GM12878 (cell line): ENCODE measurements around the gene ACACA. TPM values are rescaled to one million over a fixed set of nuclear protein-coding genes. Genes with fewer than 3 reads are reported as not detected.
A peak's percentile ranks its signal among the peaks of the same experiment; 100 is the strongest.

Source experiments
- BACH1 ChIP-seq: fragments of 450-650 bp; IDR thresholded peaks from 2 replicates; pipeline ENCODE4 v1.6.1; 2017; ENCODE audit warnings: mild to moderate bottlenecking, borderline replicate concordance
- BHLHE40 ChIP-seq, 2 experiments: fragments of 450-650 bp in 1 of 2; IDR thresholded peaks; 2 replicates each; pipeline ENCODE4 v1.6.1; 2011 to 2017; ENCODE audit warnings: low read depth in 2 of 2, borderline replicate concordance in 1 of 2, improper control_type of control experiment in 1 of 2, low read length in 1 of 2, mild to moderate bottlenecking in 1 of 2
- CHD4 ChIP-seq: fragments of 200-600 bp; sonication (generic); IDR thresholded peaks from 2 replicates; pipeline ENCODE4 v1.6.1; 2016; ENCODE audit warnings: mild to moderate bottlenecking
- CREB1 ChIP-seq: IDR thresholded peaks from 2 replicates; pipeline ENCODE4 v1.6.1; 2012; ENCODE audit warnings: low read depth, mild to moderate bottlenecking, inconsistent platforms
- CREM ChIP-seq: IDR thresholded peaks from 2 replicates; pipeline ENCODE4 v1.6.1; 2014; ENCODE audit warnings: antibody characterized with exemption, low read depth
- HCFC1 ChIP-seq: fragments of 150-350 bp; IDR thresholded peaks from 2 replicates; pipeline ENCODE4 v1.6.1; 2014; ENCODE audit warnings: low read length
- HDAC6 ChIP-seq: fragments of 200-600 bp; sonication (generic); IDR thresholded peaks from one replicate; pipeline ENCODE4 v1.8.0; 2017; ENCODE audit warnings: antibody characterized with exemption; ENCODE audit not compliant: unreplicated experiment
- IKZF1 ChIP-seq: fragments of 450-650 bp; conservative IDR thresholded peaks from 2 replicates; pipeline ENCODE4 v1.6.1; 2017; ENCODE audit warnings: antibody characterized with exemption, mild to moderate bottlenecking
- MEF2A ChIP-seq: IDR thresholded peaks from 2 replicates; pipeline ENCODE4 v1.6.1; 2011; ENCODE audit warnings: low read depth, mild to moderate bottlenecking, low read length, moderate library complexity; ENCODE audit not compliant: insufficient read depth
- MEF2B ChIP-seq: fragments of 450-650 bp; IDR thresholded peaks from 2 replicates; pipeline ENCODE4 v1.6.1; 2018; ENCODE audit warnings: mild to moderate bottlenecking, moderate library complexity; ENCODE audit not compliant: partially characterized antibody, poor library complexity, severe bottlenecking
- MTA3 ChIP-seq: IDR thresholded peaks from 2 replicates; pipeline ENCODE4 v1.6.1; 2012; ENCODE audit warnings: low read length, inconsistent platforms, borderline replicate concordance
- NFYB ChIP-seq: IDR thresholded peaks from 2 replicates; pipeline ENCODE4 v1.6.1; 2011; ENCODE audit warnings: low read depth, mild to moderate bottlenecking, low read length, improper control_type of control experiment, moderate library complexity; ENCODE audit not compliant: insufficient read depth
- PAX8 ChIP-seq: fragments of 450-650 bp; IDR thresholded peaks from 2 replicates; pipeline ENCODE4 v1.6.1; 2017; ENCODE audit warnings: mild to moderate bottlenecking, moderate library complexity
- RB1 ChIP-seq: fragments of 450-650 bp; formaldehyde crosslinking; IDR thresholded peaks from 2 replicates; pipeline ENCODE4 v1.6.1; 2017; ENCODE audit warnings: mild to moderate bottlenecking, borderline replicate concordance
- SMC3 ChIP-seq: IDR thresholded peaks from 2 replicates; pipeline ENCODE4 v1.6.1; 2011; ENCODE audit warnings: low read length, improper control_type of control experiment, borderline replicate concordance
- SP1 ChIP-seq: IDR thresholded peaks from one replicate; pipeline ENCODE4 v1.6.1; 2011; ENCODE audit warnings: low read depth, low read length
- SPI1 ChIP-seq: IDR thresholded peaks from 2 replicates; pipeline ENCODE4 v1.6.1; 2011; ENCODE audit warnings: low read depth, mild to moderate bottlenecking, low read length, moderate library complexity, borderline replicate concordance; ENCODE audit not compliant: insufficient read depth
- TAF1 ChIP-seq: IDR thresholded peaks from 2 replicates; pipeline ENCODE4 v1.6.1; 2011; ENCODE audit warnings: mild to moderate bottlenecking, low read depth, low read length, borderline replicate concordance
- TBL1XR1 ChIP-seq: IDR thresholded peaks from 2 replicates; pipeline ENCODE4 v1.6.1; 2012; ENCODE audit warnings: low read depth, low read length, improper control_type of control experiment
- TCF3 ChIP-seq: IDR thresholded peaks from 2 replicates; pipeline ENCODE4 v1.6.1; 2012; ENCODE audit warnings: low read depth, mild to moderate bottlenecking, low read length, borderline replicate concordance; ENCODE audit not compliant: insufficient read depth
- polyA plus RNA-seq, 11 experiments: library from polyadenylated mRNA; depleted of rRNA in 4 of 11; unstranded in 6 of 11; stranded (reverse) in 5 of 11; fragments of >200 nt; fragmentation: Nextera tagmentation in 4 of 11; fragmentation: Illumina TruSeq in 1 of 11; extraction: Ambion mirVana in 4 of 11; extraction: Trizol in 1 of 11; gene quantifications; 1 replicate in 1 of 11; 2 replicates in 10 of 11; pipeline versions ENCODE4 v1.2.1 to v1.2.3, GENCODE V29; 2011 to 2016; ENCODE audit warnings: inconsistent platforms in 2 of 11, missing spikeins in 2 of 11, low read depth in 1 of 11
- total RNA-seq, 4 experiments: library from RNA; depleted of rRNA in 3 of 4; stranded (reverse); fragments of >200 nt in 3 of 4; fragmentation: Illumina TruSeq in 1 of 4; extraction: Trizol in 1 of 4; gene quantifications; 2 replicates each; pipeline versions ENCODE4 v1.2.1 to v1.2.3, GENCODE V29; 2013 to 2021
- TF ChIP-seq, protein P1 (sequence below): fragments of 450-650 bp; formaldehyde crosslinking; IDR thresholded peaks from 2 replicates; pipeline ENCODE4 v1.5.0; 2022; ENCODE audit warnings: mild to moderate bottlenecking, missing genetic modification characterization
- TF ChIP-seq, protein P2 (sequence below): IDR thresholded peaks from 2 replicates; pipeline ENCODE4 v1.6.1; 2011; ENCODE audit warnings: mild to moderate bottlenecking, low read depth, low read length, moderate library complexity; ENCODE audit not compliant: insufficient replicate concordance
- TF ChIP-seq, protein P3 (sequence below): IDR thresholded peaks from 2 replicates; pipeline ENCODE4 v1.6.1; 2012; ENCODE audit warnings: low read depth, low read length, improper control_type of control experiment
- TF ChIP-seq, protein P4 (sequence below): IDR thresholded peaks from 2 replicates; pipeline ENCODE4 v1.6.1; 2012; ENCODE audit warnings: low read length, inconsistent platforms

ACACA gene
- total and polyA plus RNA-seq, 10 of the 15 experiments (the other 5 are each of a cell fraction or from before 2014, with no cell fraction given) = 12.9 to 74.2 (median 32.0) TPM

DNA sequence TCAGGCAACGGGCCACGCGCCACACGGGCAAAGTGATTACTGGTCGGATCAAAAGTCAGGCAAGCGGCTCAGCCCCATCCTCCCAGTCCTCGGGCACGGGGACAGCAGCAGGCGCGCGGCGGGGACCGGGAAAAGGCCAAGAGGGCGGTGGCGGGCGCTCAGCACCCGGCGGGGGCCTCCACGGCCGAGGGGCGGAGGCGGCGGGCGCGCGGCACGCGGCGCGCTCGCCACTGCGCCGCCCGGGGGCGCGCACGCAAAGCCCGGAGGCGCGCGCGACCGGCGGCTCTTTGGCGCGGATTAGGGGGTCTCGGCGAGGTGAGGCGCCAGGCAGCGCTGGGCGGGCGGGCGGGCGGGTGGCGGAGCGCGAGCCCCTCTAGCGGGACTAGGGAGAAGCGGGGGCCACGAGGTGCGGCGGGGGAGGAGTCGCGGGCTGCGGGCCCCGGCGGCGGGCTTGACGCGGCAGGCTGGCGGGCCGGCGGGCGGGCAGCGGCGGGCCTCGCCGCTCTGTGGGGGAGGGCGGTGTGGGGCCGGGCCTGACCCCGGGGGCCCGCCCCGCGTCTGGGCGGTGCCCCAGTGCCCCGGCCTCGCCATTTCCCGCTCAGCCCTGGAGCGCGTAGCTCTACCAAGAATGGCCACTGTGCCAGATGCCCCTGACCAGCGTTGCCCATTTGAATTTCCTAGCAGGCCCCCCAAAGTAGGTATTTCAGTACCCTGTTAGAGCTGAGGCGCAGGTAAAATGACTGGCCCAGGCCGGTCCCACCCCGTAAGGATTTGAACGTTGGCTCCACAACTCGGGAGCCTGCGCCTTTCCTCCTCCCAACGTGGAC is at the start of gene ACACA, which contains the start of gene TADA2A (continued):
- TF ChIP-seq, protein P1, sequence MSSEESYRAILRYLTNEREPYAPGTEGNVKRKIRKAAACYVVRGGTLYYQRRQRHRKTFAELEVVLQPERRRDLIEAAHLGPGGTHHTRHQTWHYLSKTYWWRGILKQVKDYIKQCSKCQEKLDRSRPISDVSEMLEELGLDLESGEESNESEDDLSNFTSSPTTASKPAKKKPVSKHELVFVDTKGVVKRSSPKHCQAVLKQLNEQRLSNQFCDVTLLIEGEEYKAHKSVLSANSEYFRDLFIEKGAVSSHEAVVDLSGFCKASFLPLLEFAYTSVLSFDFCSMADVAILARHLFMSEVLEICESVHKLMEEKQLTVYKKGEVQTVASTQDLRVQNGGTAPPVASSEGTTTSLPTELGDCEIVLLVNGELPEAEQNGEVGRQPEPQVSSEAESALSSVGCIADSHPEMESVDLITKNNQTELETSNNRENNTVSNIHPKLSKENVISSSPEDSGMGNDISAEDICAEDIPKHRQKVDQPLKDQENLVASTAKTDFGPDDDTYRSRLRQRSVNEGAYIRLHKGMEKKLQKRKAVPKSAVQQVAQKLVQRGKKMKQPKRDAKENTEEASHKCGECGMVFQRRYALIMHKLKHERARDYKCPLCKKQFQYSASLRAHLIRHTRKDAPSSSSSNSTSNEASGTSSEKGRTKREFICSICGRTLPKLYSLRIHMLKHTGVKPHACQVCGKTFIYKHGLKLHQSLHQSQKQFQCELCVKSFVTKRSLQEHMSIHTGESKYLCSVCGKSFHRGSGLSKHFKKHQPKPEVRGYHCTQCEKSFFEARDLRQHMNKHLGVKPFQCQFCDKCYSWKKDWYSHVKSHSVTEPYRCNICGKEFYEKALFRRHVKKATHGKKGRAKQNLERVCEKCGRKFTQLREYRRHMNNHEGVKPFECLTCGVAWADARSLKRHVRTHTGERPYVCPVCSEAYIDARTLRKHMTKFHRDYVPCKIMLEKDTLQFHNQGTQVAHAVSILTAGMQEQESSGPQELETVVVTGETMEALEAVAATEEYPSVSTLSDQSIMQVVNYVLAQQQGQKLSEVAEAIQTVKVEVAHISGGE = no peak
- TF ChIP-seq MEF2A = no peak
- TF ChIP-seq NFYB = no peak
- TF ChIP-seq TBL1XR1 = no peak
- TF ChIP-seq IKZF1 = peak; percentile 68
- peak; percentile 50 for TF ChIP-seq CREB1
- TF ChIP-seq, protein P2, sequence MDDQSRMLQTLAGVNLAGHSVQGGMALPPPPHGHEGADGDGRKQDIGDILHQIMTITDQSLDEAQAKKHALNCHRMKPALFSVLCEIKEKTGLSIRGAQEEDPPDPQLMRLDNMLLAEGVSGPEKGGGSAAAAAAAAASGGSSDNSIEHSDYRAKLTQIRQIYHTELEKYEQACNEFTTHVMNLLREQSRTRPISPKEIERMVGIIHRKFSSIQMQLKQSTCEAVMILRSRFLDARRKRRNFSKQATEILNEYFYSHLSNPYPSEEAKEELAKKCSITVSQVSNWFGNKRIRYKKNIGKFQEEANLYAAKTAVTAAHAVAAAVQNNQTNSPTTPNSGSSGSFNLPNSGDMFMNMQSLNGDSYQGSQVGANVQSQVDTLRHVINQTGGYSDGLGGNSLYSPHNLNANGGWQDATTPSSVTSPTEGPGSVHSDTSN = no peak
- TF ChIP-seq, protein P3, sequence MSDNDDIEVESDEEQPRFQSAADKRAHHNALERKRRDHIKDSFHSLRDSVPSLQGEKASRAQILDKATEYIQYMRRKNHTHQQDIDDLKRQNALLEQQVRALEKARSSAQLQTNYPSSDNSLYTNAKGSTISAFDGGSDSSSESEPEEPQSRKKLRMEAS = 0 out of 2 replicates have a peak, but pooled peaks have one; percentile 16
- no peak for TF ChIP-seq MEF2B
- no peak for TF ChIP-seq SPI1
- peak; percentile 90; the same call in 1 of the 2 replicates for TF ChIP-seq RB1
- TF ChIP-seq MTA3 = no peak
- TF ChIP-seq BHLHE40 (IDR thresholded peaks at IDR 0.05; ENCODE audit: borderline replicate concordance in 1 of 2, low read depth in 2 of 2, low read length in 1 of 2) = peak; percentile 58 to 90
- TF ChIP-seq SMC3 = no peak
- no peak for TF ChIP-seq CHD4
- TF ChIP-seq HDAC6 = no peak
- peak; percentile 11; the same call in 1 of the 2 replicates for TF ChIP-seq HCFC1
- TF ChIP-seq SP1 = peak; percentile 39
- TF ChIP-seq PAX8 = no peak
- TF ChIP-seq TAF1 = peak; percentile 83
- TF ChIP-seq, protein P4, sequence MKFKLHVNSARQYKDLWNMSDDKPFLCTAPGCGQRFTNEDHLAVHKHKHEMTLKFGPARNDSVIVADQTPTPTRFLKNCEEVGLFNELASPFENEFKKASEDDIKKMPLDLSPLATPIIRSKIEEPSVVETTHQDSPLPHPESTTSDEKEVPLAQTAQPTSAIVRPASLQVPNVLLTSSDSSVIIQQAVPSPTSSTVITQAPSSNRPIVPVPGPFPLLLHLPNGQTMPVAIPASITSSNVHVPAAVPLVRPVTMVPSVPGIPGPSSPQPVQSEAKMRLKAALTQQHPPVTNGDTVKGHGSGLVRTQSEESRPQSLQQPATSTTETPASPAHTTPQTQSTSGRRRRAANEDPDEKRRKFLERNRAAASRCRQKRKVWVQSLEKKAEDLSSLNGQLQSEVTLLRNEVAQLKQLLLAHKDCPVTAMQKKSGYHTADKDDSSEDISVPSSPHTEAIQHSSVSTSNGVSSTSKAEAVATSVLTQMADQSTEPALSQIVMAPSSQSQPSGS = no peak
- TF ChIP-seq CREM = 0 out of 2 replicates have a peak, but pooled peaks have one; percentile 33
- TF ChIP-seq BACH1 = peak; percentile 62; the same call in 1 of the 2 replicates
- no peak for TF ChIP-seq TCF3
